ENCODE data around the gene SDK1.

The SDK1 gene

GRCh38 chr7:4151524-4151923, 850.5 kb downstream of the SDK1 start:
- no peak for DNase-seq

GRCh38 chr7:4151926-4152549, 851.0 kb downstream of the SDK1 start:
- DNase-seq: no peak

GRCh38 chr7:4154882-4155535, 854.0 kb downstream of the SDK1 start:
- DNase-seq: no peak

- no peak for DNase-seq
Measured at GRCh38 chr7:4156190-4156589, 855.1 kb downstream of the SDK1 start.

GRCh38 chr7:4157651-4158050, 856.6 kb downstream of the SDK1 start:
- no peak for DNase-seq

GRCh38 chr7:4158441-4159153, 857.5 kb downstream of the SDK1 start:
- DNase-seq: no peak

- DNase-seq: no peak
Measured at GRCh38 chr7:4159154-4159501, 858.1 kb downstream of the SDK1 start.

- DNase-seq: no peak
Measured at GRCh38 chr7:4159761-4160554, 858.9 kb downstream of the SDK1 start.

- DNase-seq: no peak
Measured at GRCh38 chr7:4162884-4163564, 862.0 kb downstream of the SDK1 start.

- no peak for DNase-seq
Measured at GRCh38 chr7:4163565-4164203, 862.6 kb downstream of the SDK1 start.

GRCh38 chr7:4164556-4164955, 863.5 kb downstream of the SDK1 start:
- no peak for DNase-seq

- DNase-seq: no peak
Measured at GRCh38 chr7:4166340-4166739, 865.3 kb downstream of the SDK1 start.

GRCh38 chr7:4166807-4167206, 865.8 kb downstream of the SDK1 start:
- no peak for DNase-seq

- DNase-seq: no peak
Measured at GRCh38 chr7:4167385-4167910, 866.4 kb downstream of the SDK1 start.

GRCh38 chr7:4168041-4168440, 867.0 kb downstream of the SDK1 start:
- no peak for DNase-seq

GRCh38 chr7:4168541-4168940, 867.5 kb downstream of the SDK1 start:
- DNase-seq: no peak

- no peak for DNase-seq
Measured at GRCh38 chr7:4169455-4169854, 868.4 kb downstream of the SDK1 start.

GRCh38 chr7:4170997-4171786, 870.1 kb downstream of the SDK1 start:
- DNase-seq: no peak

- no peak for DNase-seq
Measured at GRCh38 chr7:4172883-4173282, 871.8 kb downstream of the SDK1 start.

- DNase-seq: no peak
Measured at GRCh38 chr7:4173615-4174014, 872.6 kb downstream of the SDK1 start.

- DNase-seq: no peak
Measured at GRCh38 chr7:4174016-4174415, 873.0 kb downstream of the SDK1 start.
